GM18951 (cell line): ENCODE measurements around the gene STMN1.

Experiments
- POLR2A ChIP-seq: IDR thresholded peaks from 4 replicates; pipeline ENCODE4 v1.6.1; 2011; ENCODE audit warnings: mild to moderate bottlenecking; ENCODE audit not compliant: insufficient read length, insufficient read depth; ENCODE audit errors: extremely low read depth
- in situ Hi-C: fragments of 300-500 bp; cut with MboI; formaldehyde crosslinking; loops from one replicate; pipeline ENCODE4 v1.12.0; 2022; ENCODE audit warnings: low sequenced_read_pairs, mixed read lengths, inconsistent platforms; ENCODE audit not compliant: unreplicated experiment

The STMN1 gene

DNA sequence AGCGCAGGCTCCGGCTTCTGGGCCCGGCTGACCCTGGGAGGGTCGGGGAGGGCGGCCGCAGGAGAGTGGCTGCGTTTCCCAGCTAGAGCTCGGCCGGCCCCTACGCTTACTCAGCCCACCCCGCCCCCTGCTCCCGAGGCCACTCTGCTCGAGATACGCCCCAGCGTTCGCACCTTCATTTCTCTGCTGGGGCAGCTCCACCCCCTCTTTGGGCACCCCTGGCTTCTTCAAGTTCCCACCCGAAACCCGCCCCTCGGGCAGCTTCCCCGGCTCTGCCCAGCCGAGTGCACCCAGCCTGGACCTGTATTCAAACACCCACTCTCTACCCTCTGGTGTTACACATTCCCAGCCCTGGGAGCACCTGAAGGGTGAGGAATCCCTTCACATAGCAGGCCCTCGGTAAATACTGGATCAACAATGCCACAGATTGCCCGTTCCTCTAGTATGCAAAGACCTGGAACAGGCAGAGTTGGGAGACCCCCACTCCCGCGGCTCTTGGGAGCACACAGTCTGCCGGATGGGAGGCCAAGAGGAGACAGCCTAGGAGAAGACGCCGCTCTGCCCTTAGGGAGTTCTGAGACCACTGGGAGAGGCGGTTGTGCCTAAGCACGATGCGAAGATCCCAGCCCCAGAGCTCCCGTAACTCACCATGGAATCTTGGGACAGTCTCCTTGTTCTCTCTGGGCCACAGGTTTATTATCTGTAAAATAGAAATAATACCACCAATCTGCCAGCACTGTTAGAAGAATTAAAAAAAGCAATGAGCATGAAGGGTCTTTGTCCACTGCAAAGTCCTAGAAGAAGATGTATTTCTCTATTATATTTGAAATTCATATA, 30.1 kb downstream of the STMN1 start:
- in situ Hi-C loops, result no loop called here
- no peak for TF ChIP-seq POLR2A

DNA sequence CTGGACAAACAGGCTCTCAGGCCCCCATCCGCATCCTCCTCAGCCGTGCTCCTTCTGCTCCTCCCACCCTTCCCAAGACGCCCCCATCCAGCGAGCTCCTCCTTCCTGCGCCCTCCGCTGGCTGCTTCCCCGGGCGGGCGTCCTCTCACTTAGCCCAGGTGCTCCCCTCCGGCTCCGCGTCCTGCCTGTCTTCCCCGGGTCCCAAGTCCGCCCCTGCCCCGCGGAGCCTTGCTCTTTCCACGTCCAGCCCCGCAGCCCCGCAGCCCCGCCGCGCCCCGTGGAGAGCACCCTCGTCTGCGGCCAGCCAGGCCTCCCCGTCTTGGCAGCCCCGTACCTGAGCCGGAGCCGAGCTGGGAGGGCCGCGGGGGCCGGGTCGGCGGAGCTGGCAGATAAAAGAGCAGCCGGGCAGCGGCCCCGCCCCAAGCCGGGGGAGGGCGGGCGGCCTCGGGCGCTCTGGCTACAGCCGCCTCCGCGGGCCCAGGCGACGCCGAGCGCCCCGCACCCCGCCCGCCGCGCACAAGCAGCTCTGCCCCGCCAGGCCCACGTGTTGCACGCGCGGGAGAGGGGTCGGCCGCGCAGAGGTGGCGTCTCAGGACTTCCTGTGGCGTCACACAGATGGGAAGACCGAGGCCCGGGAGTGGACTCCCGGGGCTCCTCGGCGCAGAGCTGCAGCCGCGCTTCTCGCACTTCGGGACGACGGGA, 30.9 kb downstream of the STMN1 start, which contains the start of gene PAQR7:
TSS of gene PAQR7 (minus strand) at position 555 of the 702 bp plus-strand sequence. CDS start 11,869 bp downstream, outside the sequence.
- in situ Hi-C loops, result no loop called here

DNA sequence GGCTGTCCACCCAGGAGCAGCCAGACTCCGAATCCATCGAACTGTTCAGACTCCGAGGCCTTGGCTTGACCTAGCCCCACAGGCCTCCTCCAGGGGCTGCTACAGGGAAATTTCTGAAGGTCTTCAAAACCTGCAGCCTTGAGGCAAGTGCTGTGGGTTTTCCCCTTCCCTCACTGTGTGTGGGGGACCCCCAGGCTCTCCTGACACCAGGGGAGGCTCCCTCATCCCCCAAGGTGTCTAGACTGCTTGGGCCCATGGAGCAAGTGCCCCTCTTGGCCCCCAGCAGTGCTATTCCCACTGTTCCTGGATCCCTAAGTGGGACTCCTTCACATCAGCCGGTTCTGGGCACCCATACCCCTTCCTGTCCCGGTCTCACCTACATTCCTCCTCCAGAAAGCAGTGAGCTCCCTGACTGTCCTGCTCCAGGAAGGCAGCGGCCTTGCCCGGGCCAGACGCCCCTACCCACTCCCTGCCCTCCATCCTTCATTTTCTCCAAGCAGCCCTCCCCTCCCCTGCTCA, 31.5 kb downstream of the STMN1 start:
- TF ChIP-seq POLR2A, result no peak
- in situ Hi-C loops, result no loop called here

More for the DNA sequence above, 30.9 kb downstream of the STMN1 start, which contains the start of gene PAQR7:
- TF ChIP-seq POLR2A, result peak; percentile 45

DNA sequence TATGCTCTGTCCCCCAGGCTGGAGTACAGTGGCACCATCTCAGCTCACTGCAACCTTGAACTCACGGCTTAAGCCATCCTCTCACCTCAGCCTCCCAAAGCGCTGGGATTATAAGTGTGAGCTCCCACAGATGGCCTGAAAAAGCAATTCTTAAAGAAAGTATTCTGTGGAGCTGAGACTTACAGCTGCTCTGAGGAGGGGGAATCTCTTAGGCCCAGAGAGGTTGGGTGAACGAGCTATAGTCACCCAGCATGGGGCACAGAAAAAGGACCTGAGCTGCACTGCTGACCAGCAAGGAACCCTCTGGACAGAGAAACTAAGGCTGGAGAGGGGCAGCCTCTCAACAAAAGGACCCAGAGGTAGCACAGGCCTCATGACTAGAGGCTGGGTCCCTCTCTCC, 32.0 kb downstream of the STMN1 start:
- TF ChIP-seq POLR2A, result no peak
- in situ Hi-C loops, result no loop called here

DNA sequence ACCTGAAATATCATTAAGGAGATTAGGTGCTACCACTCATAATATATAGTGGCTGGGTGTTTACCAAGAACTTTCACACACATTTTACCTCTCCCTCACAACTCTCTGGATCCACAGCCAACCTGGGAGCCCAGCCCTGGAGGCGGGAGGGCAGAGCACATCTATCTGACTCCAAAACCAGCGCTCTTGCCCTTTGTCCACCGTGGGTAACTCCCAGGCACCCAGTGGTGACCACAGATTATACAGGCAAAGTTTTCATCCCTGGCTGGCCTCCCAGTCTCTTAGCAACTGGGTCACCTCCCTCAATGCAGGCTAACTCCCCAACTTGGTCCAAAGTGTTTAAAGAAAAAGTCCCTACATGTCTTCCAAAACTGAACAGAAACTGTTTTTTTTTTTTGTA, 33.1 kb downstream of the STMN1 start:
- in situ Hi-C loops, result no loop called here
- TF ChIP-seq POLR2A, result no peak

DNA sequence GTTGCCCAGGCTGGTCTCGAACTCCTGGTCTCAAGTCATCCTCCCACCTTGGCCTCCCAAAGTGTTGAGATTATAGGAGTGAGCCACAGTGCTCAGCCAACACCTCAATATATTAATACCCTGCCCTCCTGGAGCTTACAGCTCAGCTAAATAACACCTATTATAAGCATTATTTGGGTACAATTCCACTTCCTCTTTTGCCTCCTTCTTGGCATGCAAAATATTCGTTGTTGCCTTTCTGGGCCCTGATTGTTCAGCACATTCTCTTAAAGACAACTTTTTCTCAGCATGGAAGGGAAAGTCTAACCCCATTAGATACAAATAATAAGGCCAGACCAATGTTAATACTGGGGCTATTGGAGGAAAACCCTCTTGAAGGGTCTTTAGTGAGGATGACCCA, 33.5 kb downstream of the STMN1 start:
- TF ChIP-seq POLR2A, result no peak
- in situ Hi-C loops, result no loop called here

DNA sequence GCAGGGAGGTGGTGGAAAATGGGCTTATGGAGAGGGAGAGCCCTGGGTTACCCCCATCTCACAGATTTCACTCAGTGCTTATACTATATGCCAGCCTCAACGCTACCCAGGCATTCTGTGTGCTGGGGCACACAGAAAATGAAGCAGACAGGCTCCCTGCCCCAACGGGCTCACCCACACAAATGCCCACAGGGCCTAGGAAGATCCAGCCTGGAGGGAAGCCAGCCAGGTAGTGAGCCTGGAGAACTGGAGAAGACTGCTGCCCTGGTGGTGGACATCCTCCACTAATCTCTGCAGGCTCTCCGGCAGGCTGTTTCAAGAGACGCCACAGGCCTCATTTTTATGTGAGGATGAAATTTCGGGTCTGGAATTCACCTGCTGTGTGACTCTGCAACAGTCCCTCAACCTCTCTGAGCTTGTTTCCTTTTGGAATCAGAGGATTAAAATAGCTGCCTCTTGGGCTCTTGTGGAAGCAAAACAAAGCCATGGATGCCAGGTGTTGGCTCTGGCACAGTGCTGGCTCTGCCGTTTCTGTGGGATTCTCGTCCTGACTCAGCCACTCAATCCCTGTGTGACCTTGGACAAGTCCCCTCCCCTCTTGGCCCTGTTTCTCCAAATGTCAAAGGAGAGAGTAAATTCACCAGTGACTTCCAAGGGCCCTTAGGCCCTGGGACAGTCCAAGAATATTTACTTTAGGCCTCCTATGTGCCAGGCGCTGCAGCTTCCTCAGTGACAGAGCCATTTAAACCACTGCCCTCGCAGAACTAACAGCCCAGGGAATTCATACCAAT, 34.3 kb downstream of the STMN1 start:
- in situ Hi-C loops, result no loop called here
- no peak for TF ChIP-seq POLR2A

DNA sequence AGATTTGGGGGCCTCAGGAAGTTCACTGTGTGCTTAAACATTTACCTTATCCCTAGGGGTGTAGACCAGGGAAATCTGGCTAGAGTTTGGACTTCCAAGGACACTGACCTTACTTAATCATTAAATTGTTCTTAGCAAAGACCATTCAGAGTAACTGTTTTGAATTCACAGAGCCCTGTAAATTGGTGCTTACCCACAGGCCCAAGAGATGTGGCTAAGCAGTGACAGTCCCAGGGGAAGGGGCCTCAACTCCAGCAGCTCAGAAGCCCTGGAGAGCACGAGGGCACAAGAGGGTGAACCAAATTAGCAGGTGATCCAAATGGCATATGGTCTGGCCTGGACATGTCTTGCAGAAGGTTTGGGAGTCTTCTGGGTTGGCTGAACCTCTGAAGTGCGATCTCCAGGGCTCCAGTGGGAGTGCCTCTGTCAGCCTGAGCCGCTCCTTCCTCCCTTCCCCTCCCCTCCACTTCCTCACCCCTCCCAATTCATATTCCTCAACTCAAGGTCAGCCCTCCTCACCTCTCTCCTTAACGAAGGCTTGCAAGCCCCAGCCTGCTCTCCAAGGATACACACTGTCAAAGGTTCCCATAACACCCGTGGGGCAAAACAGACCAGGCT, 35.0 kb downstream of the STMN1 start:
- in situ Hi-C loops, result no loop called here
- TF ChIP-seq POLR2A, result no peak

DNA sequence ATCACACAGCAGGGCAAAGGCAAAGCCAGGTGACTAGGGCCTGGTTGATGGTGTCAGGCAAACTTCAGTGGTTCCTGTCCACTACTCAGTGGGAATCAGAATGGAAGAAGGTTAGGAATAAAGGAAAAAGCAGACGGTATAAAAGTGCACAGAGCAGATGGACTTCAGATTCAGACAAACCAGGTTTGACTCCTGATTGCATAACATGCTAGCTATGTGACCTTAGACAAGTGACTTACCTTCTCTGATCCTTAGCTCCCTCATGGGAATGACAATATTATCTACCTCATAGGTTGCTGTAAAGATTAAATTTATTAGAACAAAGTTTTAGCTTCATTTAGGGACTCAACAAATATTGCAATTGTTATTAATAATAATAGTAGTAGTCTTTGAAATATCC, 35.6 kb downstream of the STMN1 start:
- TF ChIP-seq POLR2A, result no peak
- in situ Hi-C loops, result no loop called here

DNA sequence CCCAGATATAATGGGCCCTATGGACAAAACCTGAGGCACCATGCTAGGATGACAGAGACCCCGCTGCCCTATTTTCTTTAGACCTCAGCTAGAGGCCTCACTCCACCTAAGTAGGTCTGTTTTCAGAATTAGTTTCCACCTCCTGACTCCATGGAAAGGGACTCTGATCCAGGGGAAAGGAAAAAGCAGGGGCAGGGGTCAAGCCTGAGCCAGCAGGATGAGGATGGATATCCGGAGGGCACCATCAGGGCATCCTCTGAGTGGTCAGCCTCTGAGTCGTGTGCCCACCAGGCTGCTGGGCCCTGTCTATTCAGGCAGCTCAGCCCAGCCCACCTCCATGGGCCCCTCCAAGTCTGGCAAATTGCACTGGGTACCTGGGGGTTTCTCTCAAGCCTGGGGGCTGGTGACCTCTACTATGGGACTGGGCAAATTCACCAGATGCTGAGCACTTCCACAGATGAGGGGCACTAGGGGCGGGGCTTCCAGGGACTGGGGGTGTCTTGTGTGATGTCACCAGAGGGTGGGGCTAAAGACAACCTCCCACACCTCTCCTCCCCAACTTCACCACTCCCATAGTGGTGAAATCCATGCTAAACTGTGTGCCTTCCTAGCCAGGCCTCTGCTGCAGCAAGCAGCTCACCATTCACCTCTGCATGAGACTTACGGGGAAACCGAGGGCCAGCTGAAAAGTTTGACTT, 36.2 kb downstream of the STMN1 start:
- no peak for TF ChIP-seq POLR2A

DNA sequence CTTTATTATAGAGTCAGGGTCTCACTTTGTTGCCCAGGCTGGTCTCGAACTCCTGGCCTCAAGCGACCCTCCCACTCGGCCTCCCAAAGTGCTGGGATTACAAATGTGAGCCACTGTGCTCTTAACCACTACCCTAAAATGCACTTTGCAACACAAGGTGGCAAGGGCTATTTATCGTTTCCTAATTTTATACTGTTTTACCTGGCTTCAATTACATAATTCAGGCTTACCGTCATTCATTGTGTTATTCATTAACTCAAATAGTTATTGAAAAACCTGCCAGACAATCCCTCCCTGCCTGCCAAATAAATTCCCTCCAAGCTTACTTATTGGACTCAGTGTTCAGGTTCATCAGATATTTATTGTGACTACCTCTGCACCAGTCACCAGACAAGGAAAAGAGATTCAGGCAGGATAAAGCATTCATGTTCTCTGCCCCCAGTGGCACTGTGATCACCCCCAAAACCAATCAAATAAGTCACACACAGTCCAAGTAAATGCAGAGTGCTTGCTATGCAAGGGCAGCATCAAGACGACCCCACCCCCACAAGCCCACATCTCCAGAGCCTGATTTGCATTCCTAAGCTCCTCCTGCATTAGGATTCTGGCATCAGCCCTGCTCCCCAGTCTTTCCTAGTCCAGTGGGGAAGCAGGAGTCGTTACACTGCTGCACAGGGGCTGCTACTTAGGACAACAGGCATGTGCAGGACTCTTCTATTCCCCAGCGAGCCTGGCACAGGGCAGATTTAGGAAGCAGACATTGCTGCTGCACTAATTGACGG, 38.8 kb downstream of the STMN1 start:
- no peak for TF ChIP-seq POLR2A
- in situ Hi-C loops, result no loop called here

More for the DNA sequence above, 36.2 kb downstream of the STMN1 start:
- in situ Hi-C loops, result no loop called here

DNA sequence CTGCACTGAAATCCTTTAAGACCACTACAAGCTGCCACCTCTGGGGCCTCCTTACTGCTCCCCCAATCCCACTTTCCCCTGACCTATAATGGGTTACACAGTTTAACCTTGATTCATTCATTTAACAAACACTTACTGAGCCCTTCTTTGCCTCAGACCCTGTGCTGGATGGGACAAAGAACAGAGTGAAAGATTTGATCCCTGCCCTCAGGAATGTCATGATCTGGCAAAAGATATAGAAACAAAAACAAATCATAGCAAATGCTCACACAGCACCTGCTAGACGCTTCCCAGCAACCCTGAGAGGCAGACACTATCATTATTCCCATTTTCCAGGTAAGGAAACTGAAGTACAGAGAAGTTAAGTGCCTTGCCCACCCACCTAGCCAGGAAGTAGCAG, 39.9 kb downstream of the STMN1 start:
- no peak for TF ChIP-seq POLR2A
- in situ Hi-C loops, result no loop called here

DNA sequence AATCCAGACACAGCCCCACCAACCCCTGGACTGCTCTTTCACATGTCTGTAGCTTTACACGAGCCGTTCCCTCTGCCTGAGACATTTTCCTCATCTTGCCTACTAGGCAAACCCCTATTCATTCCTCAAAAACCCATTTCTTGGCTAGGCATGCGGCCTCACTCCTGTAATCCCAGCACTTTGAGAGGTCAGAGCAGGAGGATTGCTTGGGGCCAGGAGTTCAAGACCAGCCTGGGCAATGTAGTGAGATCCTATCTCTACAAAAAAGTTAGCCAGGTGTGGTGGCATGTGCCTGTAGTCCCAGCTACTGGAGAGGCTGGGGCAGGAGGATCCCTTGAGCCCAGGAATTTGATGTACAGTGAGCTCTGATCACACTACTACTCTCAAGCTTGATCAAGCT, 41.8 kb downstream of the STMN1 start:
- in situ Hi-C loops, result no loop called here
- no peak for TF ChIP-seq POLR2A
